Astrocyte (in vitro differentiated cells and primary cell): ENCODE measurements around the gene USP31. TPM values are rescaled to one million over a fixed set of nuclear protein-coding genes. Genes with fewer than 3 reads are reported as not detected.

Experiments
- DNase-seq: peaks from one replicate; pipeline ENCODE4 v3.0.0-alpha.2; 2010; ENCODE audit warnings: low read depth
- FAIRE-seq: peaks from 2 replicates; lab custom pipeline; 2011; peaks lifted over from hg19 to GRCh38; lab: Jason Lieb, UNC
- H2AFZ ChIP-seq: 2 replicates; pipeline ENCODE4 v1.6.0; 2012; ENCODE audit warnings: low read depth, low read length, inconsistent platforms
- H3K27ac ChIP-seq: 2 replicates; pipeline ENCODE4 v1.5.1; 2011; ENCODE audit warnings: low read depth, low read length, inconsistent platforms
- H3K27me3 ChIP-seq: 2 replicates; pipeline ENCODE4 v1.6.0; 2011; ENCODE audit warnings: low read length, inconsistent platforms; ENCODE audit not compliant: insufficient read depth
- H3K36me3 ChIP-seq: 2 replicates; pipeline ENCODE4 v1.5.1; 2011; ENCODE audit warnings: low read length, inconsistent platforms; ENCODE audit not compliant: insufficient read depth
- H3K4me1 ChIP-seq: 2 replicates; pipeline ENCODE4 v1.5.1; 2011; ENCODE audit warnings: low read length, inconsistent platforms; ENCODE audit not compliant: insufficient read depth
- H3K4me2 ChIP-seq: 2 replicates; pipeline ENCODE4 v1.6.0; 2012; ENCODE audit warnings: low read length, inconsistent platforms
- H3K4me3 ChIP-seq: 2 replicates; pipeline ENCODE4 v1.5.1; 2011; ENCODE audit warnings: low read depth, mild to moderate bottlenecking, low read length, inconsistent platforms; ENCODE audit not compliant: insufficient read depth
- H3K79me2 ChIP-seq: 2 replicates; pipeline ENCODE4 v1.6.0; 2012; ENCODE audit warnings: mild to moderate bottlenecking, low read length, inconsistent platforms; ENCODE audit not compliant: insufficient read depth
- H3K9ac ChIP-seq: 2 replicates; pipeline ENCODE4 v1.6.0; 2012; ENCODE audit warnings: mild to moderate bottlenecking, low read length, inconsistent platforms
- H3K9me3 ChIP-seq: 2 replicates; pipeline ENCODE4 v1.5.1; 2012; ENCODE audit warnings: low read depth, mild to moderate bottlenecking, low read length, inconsistent platforms; ENCODE audit not compliant: insufficient read depth
- H4K20me1 ChIP-seq: 2 replicates; pipeline ENCODE4 v1.6.0; 2012; ENCODE audit warnings: low read length, inconsistent platforms; ENCODE audit not compliant: insufficient read depth
- H3K27ac Mint-ChIP-seq: one replicate; pipeline ENCODE4 v1.8.0; 2021; ENCODE audit warnings: mild to moderate bottlenecking, mixed read lengths; ENCODE audit not compliant: unreplicated experiment
- H3K27me3 Mint-ChIP-seq: one replicate; pipeline ENCODE4 v1.8.0; 2021; ENCODE audit warnings: low read depth, mixed read lengths; ENCODE audit not compliant: unreplicated experiment
- H3K36me3 Mint-ChIP-seq: one replicate; pipeline ENCODE4 v1.8.0; 2021; ENCODE audit warnings: low read depth, mixed read lengths; ENCODE audit not compliant: unreplicated experiment
- H3K4me1 Mint-ChIP-seq: one replicate; pipeline ENCODE4 v1.8.0; 2021; ENCODE audit warnings: low read depth, mixed read lengths; ENCODE audit not compliant: unreplicated experiment
- H3K4me3 Mint-ChIP-seq: one replicate; pipeline ENCODE4 v1.8.0; 2021; ENCODE audit warnings: mild to moderate bottlenecking, moderate library complexity, mixed read lengths; ENCODE audit not compliant: unreplicated experiment
- H3K9me3 Mint-ChIP-seq: one replicate; pipeline ENCODE4 v1.8.0; 2021; ENCODE audit warnings: mild to moderate bottlenecking, mixed read lengths; ENCODE audit not compliant: unreplicated experiment
- EZH2 ChIP-seq: IDR thresholded peaks from 2 replicates; pipeline ENCODE4 v1.6.1; 2012; ENCODE audit warnings: mild to moderate bottlenecking, low read length, inconsistent platforms; ENCODE audit not compliant: insufficient read depth
- total RNA-seq: library from RNA; stranded (reverse); gene quantifications from 2 replicates; pipeline ENCODE4 v1.2.1, GENCODE V29; 2021
- TF ChIP-seq, protein P1 (sequence below): IDR thresholded peaks from 2 replicates; pipeline ENCODE4 v1.5.1; 2011; ENCODE audit warnings: low read depth, mild to moderate bottlenecking, inconsistent platforms, low read length, moderate library complexity; ENCODE audit not compliant: insufficient read depth

The USP31 gene
- total RNA-seq, 1 donor from 2014 or later, result 9.4 TPM

DNA sequence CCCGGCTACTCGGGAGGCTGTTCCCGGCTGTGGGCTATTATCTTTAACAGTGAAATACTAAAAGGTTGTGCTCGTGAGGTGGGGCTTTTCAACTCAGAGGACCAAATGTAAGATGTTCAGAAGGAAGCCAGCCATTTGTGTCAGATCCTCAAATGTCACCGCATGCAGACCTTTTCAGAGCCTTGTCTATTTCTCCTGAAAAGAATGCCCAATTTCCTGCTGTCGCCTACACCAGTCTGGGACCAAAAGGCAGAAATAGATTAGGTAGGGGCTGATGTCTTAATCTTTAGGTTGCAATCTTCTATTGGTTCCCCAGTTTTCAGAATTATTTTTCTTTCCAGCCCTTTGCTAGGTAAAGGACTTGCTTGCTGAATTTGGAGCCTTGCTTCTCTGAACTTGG is 8.9 kb upstream of the USP31 start:
- H4K20me1 ChIP-seq, result no peaks in the 10 kb centered on the region
- H3K36me3 Mint-ChIP-seq, result no peaks in the 10 kb centered on the region
- no peaks in the 10 kb centered on the region for H3K79me2 ChIP-seq
- no peak overlapping the region for H2AFZ ChIP-seq
- FAIRE-seq (no peak), DNase-seq (no peak)
- no peaks in the 10 kb centered on the region for H3K36me3 ChIP-seq
- no peak overlapping the region for H3K4me3 ChIP-seq
- H3K27me3 ChIP-seq, result no peaks in the 10 kb centered on the region
- no peaks in the 10 kb centered on the region for H3K4me1 ChIP-seq
- no peak overlapping the region for H3K9ac ChIP-seq
- H3K27ac ChIP-seq, result no peak overlapping the region
- H3K9me3 Mint-ChIP-seq, result peaks cover 2% of the 10 kb centered on the region
- H3K4me1 Mint-ChIP-seq, result peaks cover 7% of the 10 kb centered on the region
- no peak overlapping the region for H3K27ac Mint-ChIP-seq
- no peak overlapping the region for H3K4me2 ChIP-seq
- TF ChIP-seq, protein P1, sequence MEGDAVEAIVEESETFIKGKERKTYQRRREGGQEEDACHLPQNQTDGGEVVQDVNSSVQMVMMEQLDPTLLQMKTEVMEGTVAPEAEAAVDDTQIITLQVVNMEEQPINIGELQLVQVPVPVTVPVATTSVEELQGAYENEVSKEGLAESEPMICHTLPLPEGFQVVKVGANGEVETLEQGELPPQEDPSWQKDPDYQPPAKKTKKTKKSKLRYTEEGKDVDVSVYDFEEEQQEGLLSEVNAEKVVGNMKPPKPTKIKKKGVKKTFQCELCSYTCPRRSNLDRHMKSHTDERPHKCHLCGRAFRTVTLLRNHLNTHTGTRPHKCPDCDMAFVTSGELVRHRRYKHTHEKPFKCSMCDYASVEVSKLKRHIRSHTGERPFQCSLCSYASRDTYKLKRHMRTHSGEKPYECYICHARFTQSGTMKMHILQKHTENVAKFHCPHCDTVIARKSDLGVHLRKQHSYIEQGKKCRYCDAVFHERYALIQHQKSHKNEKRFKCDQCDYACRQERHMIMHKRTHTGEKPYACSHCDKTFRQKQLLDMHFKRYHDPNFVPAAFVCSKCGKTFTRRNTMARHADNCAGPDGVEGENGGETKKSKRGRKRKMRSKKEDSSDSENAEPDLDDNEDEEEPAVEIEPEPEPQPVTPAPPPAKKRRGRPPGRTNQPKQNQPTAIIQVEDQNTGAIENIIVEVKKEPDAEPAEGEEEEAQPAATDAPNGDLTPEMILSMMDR, result no peak
- no peak for TF ChIP-seq EZH2
- peaks cover 33% of the 10 kb centered on the region for H3K27me3 Mint-ChIP-seq
- no peak overlapping the region for H3K4me3 Mint-ChIP-seq
- no peaks in the 10 kb centered on the region for H3K9me3 ChIP-seq

DNA sequence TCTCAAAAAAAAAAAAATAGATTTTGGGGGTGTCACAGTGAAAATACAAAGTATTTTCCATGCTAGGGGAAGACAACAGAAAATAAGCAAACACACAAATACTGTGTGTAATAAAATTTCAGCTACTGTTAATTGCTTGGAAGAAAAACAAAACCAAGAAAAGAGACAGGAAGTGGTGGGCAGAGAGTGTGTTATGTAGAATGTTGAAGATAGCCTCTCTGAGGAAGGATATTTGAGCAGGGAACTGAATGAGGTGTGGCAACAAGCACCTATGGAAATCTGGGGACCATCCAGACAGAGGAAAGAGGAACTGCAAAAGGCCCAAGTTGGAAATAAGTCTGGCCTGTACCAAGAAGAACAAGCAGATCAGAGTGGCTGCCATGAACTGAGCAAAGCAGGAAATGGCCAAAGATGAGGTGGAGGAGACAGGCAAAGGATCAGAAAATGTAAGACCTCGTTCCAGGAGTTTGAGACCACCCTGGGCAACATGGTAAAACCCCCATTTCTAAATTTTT is 7.8 kb upstream of the USP31 start:
- no peak for DNase-seq
- Mint-ChIP-seq H3K4me1 (peaks cover 7% of the 10 kb centered on the region), H3K27me3 (peaks cover 39% of the 10 kb centered on the region), H3K36me3 (no peaks in the 10 kb centered on the region), H3K9me3 (peaks cover 2% of the 10 kb centered on the region), H3K27ac (no peak overlapping the region), H3K4me3 (no peak overlapping the region)
- Histone ChIP-seq H4K20me1 (no peaks in the 10 kb centered on the region), H3K9ac (no peak overlapping the region), H3K4me1 (no peaks in the 10 kb centered on the region), H3K4me2 (no peak overlapping the region), H3K27me3 (no peaks in the 10 kb centered on the region), H3K79me2 (no peaks in the 10 kb centered on the region), H3K9me3 (no peaks in the 10 kb centered on the region), H3K36me3 (no peaks in the 10 kb centered on the region), H2AFZ (no peak overlapping the region), H3K27ac (no peak overlapping the region), H3K4me3 (no peak overlapping the region)
- FAIRE-seq, result no peak
- TF ChIP-seq EZH2, result no peak
- TF ChIP-seq, protein P1, result no peak

DNA sequence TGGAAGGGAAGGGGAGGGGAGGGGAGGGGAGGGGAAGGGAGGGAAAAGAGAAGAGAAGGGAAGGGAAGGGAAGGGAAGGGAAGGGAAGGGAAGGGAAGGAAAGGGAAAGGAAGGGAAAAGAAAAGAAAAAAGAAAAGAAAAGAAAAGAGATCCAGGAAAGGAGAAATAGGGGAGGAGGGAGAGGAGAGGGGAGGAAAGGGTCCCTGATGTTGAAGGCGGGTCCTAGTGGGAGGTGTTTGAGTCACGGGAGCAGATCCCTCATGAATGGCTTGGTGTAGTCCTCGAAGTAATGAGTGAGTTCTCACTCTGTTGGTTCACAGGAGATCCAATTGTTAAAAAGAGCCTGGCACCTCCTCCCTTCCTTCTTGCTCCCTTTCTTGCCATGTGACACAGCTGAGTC is 6.9 kb upstream of the USP31 start:
- Histone ChIP-seq H3K4me3 (no peak overlapping the region), H3K27ac (no peak overlapping the region), H2AFZ (no peak overlapping the region), H3K27me3 (no peaks in the 10 kb centered on the region), H3K4me2 (no peak overlapping the region), H3K36me3 (no peaks in the 10 kb centered on the region), H3K9me3 (no peaks in the 10 kb centered on the region), H3K4me1 (no peaks in the 10 kb centered on the region), H4K20me1 (no peaks in the 10 kb centered on the region), H3K9ac (no peak overlapping the region), H3K79me2 (no peaks in the 10 kb centered on the region)
- no peak for DNase-seq
- Mint-ChIP-seq H3K4me1 (peaks cover 7% of the 10 kb centered on the region), H3K9me3 (peaks cover 2% of the 10 kb centered on the region), H3K36me3 (no peaks in the 10 kb centered on the region), H3K4me3 (no peak overlapping the region), H3K27ac (no peak overlapping the region), H3K27me3 (peaks cover 45% of the 10 kb centered on the region)
- no peak for FAIRE-seq
- no peak for TF ChIP-seq EZH2
- TF ChIP-seq, protein P1, result no peak
